Stimulated activated naive CD4-positive, alpha-beta T cell (primary cell): Measurements from ENCODE around the gene SETD3.

Source experiments
- DNase-seq, 6 experiments: peaks; one replicate each; lab custom pipeline; 2025; lab: John Stamatoyannopoulos, UW

The SETD3 gene

GRCh38 chr14:99516871-99517642, 36.4 kb upstream of the SETD3 start:
- no peak for DNase-seq

DNA sequence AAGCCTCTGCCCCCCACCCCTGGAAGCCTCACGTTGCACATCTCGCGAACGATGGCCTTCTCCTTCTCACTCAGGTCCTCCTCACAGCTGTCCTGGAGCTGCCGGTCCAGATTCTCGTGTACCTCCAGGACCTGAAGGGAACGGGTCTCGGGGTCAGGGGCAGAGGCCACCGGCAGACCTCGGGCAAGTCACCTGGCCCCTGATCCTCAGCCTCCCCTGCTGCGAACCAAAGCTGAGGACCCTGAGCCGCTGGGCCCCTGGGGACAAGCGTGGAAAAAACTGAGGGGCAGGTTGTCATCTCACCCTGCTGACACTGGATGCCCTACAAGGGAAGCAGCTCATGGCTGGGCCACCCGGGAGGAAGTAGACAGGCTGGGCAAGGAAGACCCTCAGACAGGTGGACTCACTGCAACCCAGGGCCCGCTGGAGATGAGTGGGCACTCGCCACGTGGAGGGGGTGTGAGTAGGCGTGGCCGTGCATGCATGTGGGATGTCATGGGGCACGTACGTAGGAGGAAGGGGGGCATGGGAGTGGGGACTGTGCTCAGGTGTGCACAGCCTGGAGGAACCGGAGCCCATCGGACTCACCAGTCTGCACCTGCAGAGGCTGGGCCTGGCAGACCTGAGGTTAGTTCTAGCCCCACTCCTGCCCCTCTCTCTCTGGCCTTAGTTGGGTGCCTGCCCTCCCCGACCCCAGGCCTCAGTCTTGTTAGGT, 35.7 kb upstream of the SETD3 start:
- DNase-seq: no peak

DNA sequence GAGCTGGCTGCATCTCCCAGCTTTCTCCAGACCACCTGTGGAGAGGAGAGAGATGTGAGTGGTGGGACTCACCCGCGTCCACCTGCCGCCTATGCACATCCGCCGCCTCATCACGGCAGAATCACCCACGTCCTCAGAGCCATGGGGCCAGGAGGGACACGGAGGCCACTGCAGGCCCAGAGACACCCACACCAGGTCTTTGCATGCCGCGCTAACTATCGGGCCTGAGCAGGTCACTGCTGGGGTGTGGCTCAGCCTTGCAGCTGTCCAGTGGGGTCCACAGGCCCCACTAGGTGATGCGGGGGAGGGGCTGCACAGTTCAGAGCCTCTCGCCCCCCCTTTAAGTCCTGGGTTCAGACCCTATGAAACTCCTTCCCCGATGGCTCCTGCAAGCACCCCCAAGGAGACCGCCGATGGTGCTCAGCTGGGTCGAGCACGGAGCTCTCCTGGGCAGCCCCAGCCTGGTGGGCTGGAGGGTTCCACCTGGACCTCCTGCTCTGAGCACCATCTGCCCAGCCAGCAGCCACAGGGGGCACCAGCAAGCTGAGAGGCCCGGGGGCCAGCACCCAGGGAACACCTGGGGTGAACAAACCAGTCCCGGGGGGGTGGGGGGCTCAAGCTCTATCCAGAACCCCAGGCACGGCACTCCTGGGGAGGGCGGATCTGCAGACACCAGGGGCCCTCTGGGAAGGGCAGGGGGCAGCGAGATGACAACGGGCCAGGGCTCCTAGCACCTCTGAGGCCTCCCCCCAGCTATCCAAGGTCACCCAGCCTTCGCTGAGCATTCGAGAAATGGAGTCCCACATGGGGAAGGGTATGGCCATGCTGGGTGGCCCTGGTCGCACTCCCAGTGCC, 34.9 kb upstream of the SETD3 start:
- no peak for DNase-seq

GRCh38 chr14:99514552-99515300, 34.1 kb upstream of the SETD3 start:
- DNase-seq: no peak

GRCh38 chr14:99513946-99514551, 33.4 kb upstream of the SETD3 start:
- DNase-seq: no peak

GRCh38 chr14:99513183-99513694, 32.6 kb upstream of the SETD3 start:
- DNase-seq: no peak

- no peak for DNase-seq
Observed at GRCh38 chr14:99512571-99513182, 32.0 kb upstream of the SETD3 start.

GRCh38 chr14:99512110-99512449, 31.4 kb upstream of the SETD3 start:
- no peak for DNase-seq

DNA sequence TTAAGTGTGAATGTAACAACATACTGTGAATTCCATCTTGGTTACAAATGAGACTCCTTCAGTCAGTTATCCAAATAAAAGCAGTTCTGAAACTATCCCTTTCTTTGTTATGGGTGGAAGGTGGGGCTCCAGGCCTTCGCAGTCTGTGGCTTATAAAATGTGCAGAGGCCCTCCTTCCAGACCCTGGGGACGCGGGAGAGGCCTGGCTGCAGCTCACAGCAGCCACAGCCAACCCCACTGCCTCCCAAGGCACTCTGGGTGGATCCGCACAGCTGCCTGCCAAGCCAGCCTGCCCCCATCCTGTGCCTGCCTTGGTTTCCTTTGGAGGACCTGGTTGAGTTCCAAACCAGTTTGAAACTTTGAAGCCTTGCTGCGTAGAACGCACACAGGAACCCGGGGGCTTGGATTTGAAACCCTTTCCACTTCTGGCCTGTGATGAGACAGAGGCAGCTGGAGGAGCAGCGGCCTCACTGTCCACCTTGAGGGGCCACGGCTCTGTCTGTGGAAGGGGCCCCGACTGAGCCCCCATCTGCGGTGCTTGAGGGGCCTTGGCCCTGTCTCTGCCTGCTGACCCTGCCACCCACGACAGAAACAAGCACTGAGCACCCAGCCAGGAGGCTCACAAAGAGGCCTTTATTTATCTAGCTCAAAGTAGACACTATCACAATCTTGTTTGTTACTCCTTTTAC, 30.9 kb upstream of the SETD3 start:
- no peak for DNase-seq

- no peak for DNase-seq
Observed at GRCh38 chr14:99510556-99511139, 30.0 kb upstream of the SETD3 start.

GRCh38 chr14:99509871-99510555, 29.4 kb upstream of the SETD3 start:
- DNase-seq: no peak

GRCh38 chr14:99508896-99509629, 28.4 kb upstream of the SETD3 start:
- no peak for DNase-seq

GRCh38 chr14:99507860-99508640, 27.4 kb upstream of the SETD3 start:
- DNase-seq: no peak

GRCh38 chr14:99506276-99506675, 25.6 kb upstream of the SETD3 start:
- no peak for DNase-seq

- DNase-seq: no peak
Observed at GRCh38 chr14:99505089-99505488, 24.4 kb upstream of the SETD3 start.

GRCh38 chr14:99503848-99504453, 23.3 kb upstream of the SETD3 start:
- DNase-seq: no peak

GRCh38 chr14:99502989-99503421, 22.3 kb upstream of the SETD3 start:
- DNase-seq: no peak
